HG02852 (cell line): ENCODE results near the gene USP3.
"Not testable (repeated sequence)": the region's sequence is repeated elsewhere in the genome, so short reads cannot be mapped to it uniquely, and the experiment has no call there.

Experiments used
- ATAC-seq: cut with Tn5 transposase; IDR thresholded peaks from one replicate; pipeline ENCODE4 v1.9.1; 2021; ENCODE audit warnings: mild to moderate bottlenecking, moderate library complexity; ENCODE audit not compliant: unreplicated experiment

The USP3 gene

DNA sequence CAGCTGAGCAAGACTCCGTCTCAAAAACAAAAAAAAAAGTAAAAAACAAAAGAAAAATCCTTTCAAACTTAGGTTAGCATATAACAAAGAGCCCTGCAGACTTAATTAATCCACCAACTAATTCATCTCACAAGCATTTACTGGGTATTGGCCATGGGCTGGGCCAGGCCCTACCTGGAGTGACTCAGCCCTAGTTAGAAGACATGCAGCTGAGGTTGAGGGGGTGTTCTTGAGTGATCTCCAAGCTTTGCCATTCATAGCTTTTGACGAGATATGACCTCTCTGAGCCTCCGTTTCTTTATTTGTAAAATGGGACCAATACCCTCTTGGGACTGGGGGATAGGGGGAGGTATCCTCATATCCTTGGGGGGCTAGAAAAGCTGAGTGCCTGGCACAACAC is 100.6 kb downstream of the USP3 start:
- no peak for ATAC-seq

- no peak for ATAC-seq
Observed at GRCh38 chr15:63605816-63606215, 101.4 kb downstream of the USP3 start.

GRCh38 chr15:63606308-63606707 is 101.9 kb downstream of the USP3 start:
- no peak for ATAC-seq

DNA sequence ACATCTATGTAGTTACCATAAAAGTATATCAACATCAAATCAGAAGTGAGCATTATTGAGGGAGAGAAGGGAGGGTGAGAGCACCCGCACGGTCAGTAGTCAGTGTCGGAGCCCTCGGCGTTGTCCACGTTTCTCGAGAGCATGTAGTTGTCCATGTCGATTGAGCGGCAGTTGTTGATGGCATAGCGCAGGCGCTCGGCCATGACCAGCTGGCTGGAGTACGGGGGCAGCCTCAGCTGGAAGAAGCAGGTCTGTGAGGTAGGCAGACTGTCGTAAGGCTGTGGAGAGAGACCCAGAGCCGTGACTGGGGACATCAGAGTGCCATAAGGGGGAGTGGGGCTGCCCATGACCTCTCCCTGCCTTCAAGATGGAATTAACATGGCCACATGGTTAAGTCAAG is 104.6 kb downstream of the USP3 start:
- no peak for ATAC-seq

DNA sequence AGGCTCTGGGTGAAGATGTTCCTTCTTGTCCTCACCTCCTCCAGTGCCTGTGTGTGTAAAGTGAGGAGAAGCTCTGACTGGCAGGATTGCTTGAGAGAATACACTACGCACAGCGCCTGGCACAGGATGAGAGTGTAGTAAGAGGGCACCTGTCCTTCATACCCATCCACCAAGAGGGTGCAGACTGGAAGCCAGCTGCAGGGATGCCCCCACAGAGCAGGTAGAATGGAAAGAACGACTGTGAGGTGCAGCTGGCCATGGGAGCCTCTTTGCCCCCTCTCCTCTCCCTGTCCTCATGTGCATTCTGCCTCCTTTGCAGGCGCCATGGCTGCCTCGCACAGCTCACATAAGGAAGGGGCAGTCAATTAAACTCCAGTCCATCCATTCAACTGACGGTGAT is 105.1 kb downstream of the USP3 start:
- ATAC-seq, result no peak

DNA sequence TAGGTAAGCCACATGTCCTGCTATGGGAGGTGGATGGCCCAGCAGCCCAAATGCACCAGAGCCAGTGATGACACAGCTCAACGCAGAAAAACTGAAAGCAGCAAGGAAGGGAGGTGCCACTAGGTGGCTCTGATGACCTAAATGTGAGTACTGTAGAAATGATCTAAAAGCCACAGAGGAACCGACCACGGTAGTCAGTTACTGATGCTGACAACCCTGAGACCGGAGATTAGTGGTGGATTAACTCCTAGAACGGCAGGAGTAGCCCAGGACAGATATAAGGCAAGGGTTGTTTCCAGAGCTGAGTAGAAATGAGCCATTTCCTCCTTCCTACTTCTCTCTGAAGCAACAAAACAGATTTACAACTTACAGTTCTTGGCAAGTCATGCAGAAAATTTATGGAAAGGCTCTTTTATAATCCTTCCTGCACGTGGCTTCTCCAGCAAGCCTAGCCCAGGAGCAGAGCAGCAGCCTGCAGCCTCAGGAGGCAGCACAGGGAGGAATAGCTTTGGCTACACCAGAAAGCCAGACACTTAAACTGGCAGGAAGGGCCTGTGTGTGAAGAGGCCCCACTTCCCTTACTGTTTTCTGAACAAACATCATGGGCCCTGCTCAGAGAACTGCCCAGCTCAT is 105.9 kb downstream of the USP3 start:
- ATAC-seq, result peak; percentile 76

GRCh38 chr15:63611177-63611576 is 106.8 kb downstream of the USP3 start:
- no peak for ATAC-seq

DNA sequence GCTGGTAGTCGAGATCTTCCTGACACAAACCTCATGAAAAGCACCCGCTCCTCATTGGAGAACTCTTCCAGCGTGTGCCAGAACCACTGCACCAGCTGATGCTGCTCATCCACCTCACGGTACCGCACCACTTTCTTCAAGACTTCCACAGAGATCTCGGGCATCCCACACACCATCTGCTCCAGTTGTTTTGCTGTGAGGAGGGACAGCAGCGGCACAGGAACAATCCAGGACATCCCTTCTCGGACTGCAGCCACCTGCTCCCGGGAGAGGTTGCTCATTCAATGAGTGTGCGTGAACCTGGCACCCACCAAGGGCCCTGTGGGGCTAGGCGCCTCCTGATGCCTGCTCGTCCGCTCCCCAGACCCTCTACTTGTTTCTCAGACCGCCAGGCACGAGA is 107.9 kb downstream of the USP3 start:
- ATAC-seq, result no peak

DNA sequence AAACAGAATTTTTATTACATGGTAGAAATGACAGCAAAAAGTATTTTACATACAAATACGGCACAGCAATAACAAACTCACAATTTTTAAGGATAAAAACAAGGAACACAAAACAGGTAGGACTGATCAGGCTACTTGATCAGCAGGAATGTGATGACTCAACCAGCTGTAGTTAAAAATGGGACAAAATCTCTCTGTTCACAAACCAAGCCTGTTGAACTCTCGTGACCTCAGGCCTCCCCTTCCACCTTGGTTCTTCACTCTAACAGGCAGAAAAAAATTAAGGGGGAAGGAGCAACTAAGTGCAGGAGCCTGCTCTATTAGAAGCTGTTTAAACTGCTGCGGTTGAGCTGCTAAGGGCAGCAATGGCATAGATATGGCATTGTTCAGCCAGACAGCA is 111.5 kb downstream of the USP3 start:
- no peak for ATAC-seq

GRCh38 chr15:63617147-63617546 is 112.8 kb downstream of the USP3 start:
- ATAC-seq, result not testable (repeated sequence)

GRCh38 chr15:63617627-63618026 is 113.2 kb downstream of the USP3 start:
- ATAC-seq, result not testable (repeated sequence)

GRCh38 chr15:63620760-63621159 is 116.4 kb downstream of the USP3 start:
- not testable (repeated sequence) for ATAC-seq

- no peak for ATAC-seq
Observed at GRCh38 chr15:63623232-63623969, 119.0 kb downstream of the USP3 start.

GRCh38 chr15:63626955-63627354 is 122.6 kb downstream of the USP3 start:
- peak; percentile 77 for ATAC-seq

DNA sequence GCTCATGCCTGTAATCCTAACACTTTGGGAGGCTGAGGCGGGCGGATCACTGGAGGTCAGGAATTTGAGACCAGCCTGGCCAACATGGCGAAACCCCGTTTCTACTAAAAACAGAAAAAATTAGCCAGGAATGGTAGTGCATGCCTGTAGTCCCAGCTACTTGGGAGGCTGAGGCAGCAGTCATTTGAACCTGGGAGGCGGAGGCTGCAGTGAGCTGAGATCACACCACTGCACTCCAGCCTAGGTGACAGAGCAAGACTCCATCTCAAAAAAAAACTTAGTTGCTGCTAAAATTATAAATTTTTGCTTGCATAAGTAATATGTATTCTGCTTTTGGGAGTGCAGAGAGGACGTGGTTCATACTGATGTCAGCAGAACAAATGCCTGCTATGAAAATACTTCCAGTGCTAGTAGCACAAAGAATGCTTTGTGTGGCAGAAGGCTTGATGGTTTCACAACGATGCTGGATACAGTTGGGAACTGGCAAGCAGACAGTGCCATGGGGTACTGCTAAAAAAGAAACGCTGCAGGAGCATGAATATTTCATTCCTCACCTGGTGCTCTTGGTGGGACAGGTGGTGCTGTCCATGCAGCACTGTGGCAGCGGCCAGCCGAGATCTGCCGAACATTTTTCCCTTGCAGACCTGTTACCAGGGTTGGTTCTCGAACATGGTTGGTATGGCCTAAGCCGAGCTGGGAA is 123.9 kb downstream of the USP3 start:
- ATAC-seq, result no peak

GRCh38 chr15:63630036-63630751 is 125.8 kb downstream of the USP3 start:
- no peak for ATAC-seq

DNA sequence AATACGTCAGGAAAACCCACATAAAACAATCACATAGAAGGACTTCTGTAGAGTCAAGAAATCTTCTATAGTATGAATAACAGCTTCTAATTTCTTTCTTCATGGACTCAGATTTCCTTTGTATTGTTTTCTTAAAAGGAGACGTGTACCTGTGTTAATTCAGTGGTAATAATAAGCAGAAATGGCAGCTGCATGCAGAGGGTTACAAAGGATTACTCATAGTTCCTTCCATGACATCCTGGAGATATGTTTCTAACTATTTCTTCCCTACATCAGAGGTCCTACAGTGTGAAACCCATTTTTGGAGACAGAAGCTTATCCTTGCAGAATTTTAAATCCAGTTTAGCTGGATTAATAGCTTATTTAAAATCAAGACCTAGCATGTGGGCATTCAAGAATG is 128.9 kb downstream of the USP3 start:
- no peak for ATAC-seq

- no peak for ATAC-seq
Observed at GRCh38 chr15:63634154-63634553, 129.8 kb downstream of the USP3 start.

GRCh38 chr15:63636518-63637061 is 132.2 kb downstream of the USP3 start:
- no peak for ATAC-seq

DNA sequence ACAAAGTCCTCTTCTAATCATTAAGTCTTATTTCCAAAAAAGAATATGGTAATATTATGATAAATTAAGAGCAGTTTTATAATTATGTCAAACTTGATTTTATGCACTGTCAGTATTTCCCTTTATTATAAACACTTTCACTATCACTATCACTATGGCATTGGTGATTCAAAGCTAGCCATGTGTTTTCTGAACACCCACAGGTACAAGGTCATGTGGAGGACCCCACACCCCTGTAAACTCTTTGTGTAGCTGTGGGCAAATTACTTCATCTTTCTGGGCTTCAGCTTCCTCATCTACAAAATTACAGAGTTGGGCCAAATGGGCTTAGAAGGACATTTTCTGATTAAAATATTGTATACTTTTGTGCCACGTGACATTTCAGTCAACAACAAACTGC is 134.4 kb downstream of the USP3 start:
- ATAC-seq, result no peak

DNA sequence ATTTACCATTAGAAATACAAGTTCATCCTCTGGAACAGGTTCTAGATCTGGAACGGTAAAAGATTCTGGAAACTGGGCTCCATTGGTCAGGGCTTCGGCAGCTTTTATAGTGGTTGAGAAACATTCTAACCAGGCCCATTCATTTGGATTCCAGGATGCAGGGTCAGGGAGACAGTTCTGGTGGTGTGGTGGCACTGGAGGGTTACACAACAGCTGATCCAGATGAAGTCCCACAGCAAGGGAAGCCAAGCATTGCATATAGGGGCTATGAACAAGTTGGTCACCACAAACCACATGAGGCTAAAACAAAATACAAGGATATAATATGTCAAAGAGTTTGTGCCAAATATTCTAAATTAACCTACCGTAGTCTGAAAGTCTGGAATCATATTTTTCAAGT is 135.8 kb downstream of the USP3 start:
- ATAC-seq, result no peak
